Psoas muscle (tissue), 8 donors: ENCODE data around the gene ELAPOR1. TPM values are rescaled to one million over a fixed set of nuclear protein-coding genes. Genes with fewer than 3 reads are reported as not detected.

Experiments used
- ATAC-seq, 4 donors: fragments of 200-7000 bp; cut with Tn5 transposase; one replicate each; pipeline ENCODE4 v1.9.1; 2020; ENCODE audit warnings: moderate library complexity in 3 of 4, mild to moderate bottlenecking in 2 of 4
- DNase-seq, 2 donors: peaks; one replicate each; pipeline ENCODE4 v3.0.0-alpha.2; 2020
- H3K27ac ChIP-seq: fragments of 200-600 bp; one replicate; pipeline ENCODE4 v1.8.0; 2022
- H3K27me3 ChIP-seq, 3 donors: fragments of 200-600 bp in 1 of 3; one replicate each; pipeline versions ENCODE4 v1.6.1 to v1.8.0; 2013 to 2022; ENCODE audit warnings: low read length in 2 of 3, mild to moderate bottlenecking in 2 of 3, moderate library complexity in 1 of 3; ENCODE audit not compliant: insufficient read depth in 3 of 3
- H3K36me3 ChIP-seq, 2 donors: fragments of 200-600 bp in 1 of 2; one replicate each; pipeline versions ENCODE4 v1.6.1 to v1.8.0; 2013 to 2022; ENCODE audit warnings: low read depth in 1 of 2, mild to moderate bottlenecking in 1 of 2, moderate library complexity in 1 of 2; ENCODE audit not compliant: insufficient read depth in 1 of 2
- H3K4me1 ChIP-seq: fragments of 200-600 bp; one replicate; pipeline ENCODE4 v1.8.0; 2022
- H3K4me3 ChIP-seq: fragments of 200-600 bp; one replicate; pipeline ENCODE4 v1.8.0; 2022; ENCODE audit warnings: mild to moderate bottlenecking
- H3K9me3 ChIP-seq: fragments of 200-600 bp; one replicate; pipeline ENCODE4 v1.8.0; 2022
- WGBS, 3 donors: extraction: QIAGEN DNeasy Blood & Tissue Kit; methylation state at CpG; one replicate each; pipeline versions ENCODE4 v1.1.6 to v1.1.7; 2013; 5-methylcytosine and 5-hydroxymethylcytosine counted together
- intact Hi-C, 2 donors: fragments of 100-400 bp; cut with DNase I; formaldehyde crosslinking; loops; one replicate each; pipeline versions ENCODE4 v1.11.0 to v1.14.2; 2022
- polyA plus RNA-seq, 3 donors: library from polyadenylated mRNA; stranded (reverse); fragments of 200-250 nt; gene quantifications; one replicate each; pipeline ENCODE4 v1.2.3, GENCODE V29; 2013
- total RNA-seq, 4 donors: library from RNA; stranded (reverse); fragmentation: NEBNext Ultra II Directional in 2 of 4; extraction: Animal tissue kit (Norgen Biotek cat#: 25700) in 2 of 4; gene quantifications; one replicate each; pipeline versions ENCODE4 v1.2.1 to v1.2.4, GENCODE V29; 2021 to 2023
- TF ChIP-seq, protein P1 (sequence below): fragments of 200-600 bp; IDR thresholded peaks from one replicate; pipeline ENCODE4 v1.8.0; 2022; ENCODE audit warnings: antibody characterized with exemption
- donor health status: healthy with polysubstance abuse.
- donor health status: DM: no; HTN: no; CAD: no; lungs with moderate emphysema.
- donor health status: Bipolar disorder and iron deficiency.
- donor health status: healthy.
- donor health status: DM: yes; HTN: yes; CAD: no.
- donor health status: DM: no; HTN: no; CAD: no.
- donor health status: DM: no; HTN: no; CAD: no.
- donor health status: DM: yes; HTN: yes; CAD: no.

Gene ELAPOR1
- total and polyA plus RNA-seq, 7 donors: 0.03 to 0.46 (median 0.19) TPM; not detected in 1

DNA sequence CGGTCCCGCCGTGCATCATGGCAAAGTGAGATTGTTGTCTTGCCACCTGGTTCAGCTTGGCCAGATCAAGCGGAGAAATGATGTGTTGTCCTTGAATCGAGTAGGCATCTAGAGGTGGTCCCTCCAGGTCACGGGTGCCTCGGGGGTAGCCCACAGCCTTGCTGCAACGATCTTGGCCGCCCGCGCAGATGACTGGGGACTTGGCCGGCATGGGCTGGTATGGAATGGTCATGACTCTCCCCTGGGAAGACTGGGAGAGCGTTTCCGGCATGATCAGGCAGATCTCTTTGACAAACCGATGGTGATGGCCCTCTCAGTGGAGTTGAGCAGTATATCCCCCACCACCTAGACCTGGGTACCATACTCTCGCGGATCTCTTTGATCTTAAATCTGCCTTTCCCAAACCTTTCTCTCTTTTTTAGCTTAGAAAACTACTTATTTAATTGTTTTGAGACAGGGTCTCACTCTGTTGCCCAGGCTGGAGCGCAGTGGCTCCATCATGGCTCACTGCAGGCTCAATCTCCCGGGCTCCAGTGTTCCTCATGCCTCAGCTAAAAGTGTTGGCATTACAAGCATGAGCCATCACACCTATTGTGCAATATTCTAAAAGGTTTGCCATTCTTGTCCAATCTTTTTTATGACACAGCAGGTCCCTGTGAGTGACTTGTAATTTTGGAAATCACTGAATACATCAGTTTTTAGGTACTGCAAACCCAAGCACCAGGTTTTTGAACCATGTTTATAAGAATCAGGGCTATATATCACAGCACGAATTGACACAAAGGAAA, 9.4 kb upstream of the ELAPOR1 start:
- Histone ChIP-seq H3K27me3 (peaks cover 0 to 4% (median 0%) of the 10 kb centered on the region in 3 donors), H3K36me3 (no peaks in the 10 kb centered on the region), H3K9me3 (no peaks in the 10 kb centered on the region), H3K4me1 (no peaks in the 10 kb centered on the region), H3K4me3 (no peak overlapping the region), H3K27ac (no peak overlapping the region)
- intact Hi-C loops: loop anchor here (5.0 to 10.0 kb wide), 3 partner anchors 90 to 293 kb away; partner anchors contain the start of genes SARS1 (in 1 of the 2) and SORT1 (in 1 of the 2)
- DNase-seq: no peak
- 87 to 88% (median 87%) methylated on average over 20 of the region's 20 CpGs for WGBS, 3 donors
- ATAC-seq: no peak
- TF ChIP-seq, protein P1, sequence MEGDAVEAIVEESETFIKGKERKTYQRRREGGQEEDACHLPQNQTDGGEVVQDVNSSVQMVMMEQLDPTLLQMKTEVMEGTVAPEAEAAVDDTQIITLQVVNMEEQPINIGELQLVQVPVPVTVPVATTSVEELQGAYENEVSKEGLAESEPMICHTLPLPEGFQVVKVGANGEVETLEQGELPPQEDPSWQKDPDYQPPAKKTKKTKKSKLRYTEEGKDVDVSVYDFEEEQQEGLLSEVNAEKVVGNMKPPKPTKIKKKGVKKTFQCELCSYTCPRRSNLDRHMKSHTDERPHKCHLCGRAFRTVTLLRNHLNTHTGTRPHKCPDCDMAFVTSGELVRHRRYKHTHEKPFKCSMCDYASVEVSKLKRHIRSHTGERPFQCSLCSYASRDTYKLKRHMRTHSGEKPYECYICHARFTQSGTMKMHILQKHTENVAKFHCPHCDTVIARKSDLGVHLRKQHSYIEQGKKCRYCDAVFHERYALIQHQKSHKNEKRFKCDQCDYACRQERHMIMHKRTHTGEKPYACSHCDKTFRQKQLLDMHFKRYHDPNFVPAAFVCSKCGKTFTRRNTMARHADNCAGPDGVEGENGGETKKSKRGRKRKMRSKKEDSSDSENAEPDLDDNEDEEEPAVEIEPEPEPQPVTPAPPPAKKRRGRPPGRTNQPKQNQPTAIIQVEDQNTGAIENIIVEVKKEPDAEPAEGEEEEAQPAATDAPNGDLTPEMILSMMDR: no peak

DNA sequence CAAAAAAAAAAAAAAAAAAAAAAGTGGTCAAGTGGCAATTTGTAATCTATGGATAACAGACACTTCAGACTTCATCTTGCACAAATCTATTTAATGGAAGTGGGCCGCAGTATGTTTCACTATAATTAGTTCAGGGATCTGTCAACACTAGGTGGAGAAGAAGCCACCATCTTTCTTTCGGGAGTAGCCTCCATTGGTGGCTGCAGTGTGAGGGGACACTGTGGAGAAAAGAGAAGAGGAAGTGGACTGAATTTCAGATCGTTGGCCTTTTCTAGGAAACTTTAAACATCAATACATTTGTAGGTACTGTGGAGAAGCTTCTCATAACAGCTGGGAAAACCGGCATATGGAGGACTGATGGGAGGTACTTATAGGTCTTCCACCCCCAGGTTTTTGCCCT, 8.0 kb upstream of the ELAPOR1 start:
- H3K9me3 ChIP-seq: no peaks in the 10 kb centered on the region
- TF ChIP-seq, protein P1: no peak
- H3K4me1 ChIP-seq: no peaks in the 10 kb centered on the region
- DNase-seq (no peak), ATAC-seq (no peak)
- 79 to 83% (median 81%) methylated on average over 4 of the region's 4 CpGs for WGBS, 3 donors
- intact Hi-C loops: loop anchor here in 1 of 2 donors (10.0 kb wide), 1 partner anchor 89 kb away; no protein-coding TSS in a partner anchor
- no peaks in the 10 kb centered on the region for H3K36me3 ChIP-seq
- H3K27ac ChIP-seq: no peak overlapping the region
- H3K4me3 ChIP-seq: no peak overlapping the region
- H3K27me3 ChIP-seq: peaks cover 0 to 4% (median 0%) of the 10 kb centered on the region in 3 donors

DNA sequence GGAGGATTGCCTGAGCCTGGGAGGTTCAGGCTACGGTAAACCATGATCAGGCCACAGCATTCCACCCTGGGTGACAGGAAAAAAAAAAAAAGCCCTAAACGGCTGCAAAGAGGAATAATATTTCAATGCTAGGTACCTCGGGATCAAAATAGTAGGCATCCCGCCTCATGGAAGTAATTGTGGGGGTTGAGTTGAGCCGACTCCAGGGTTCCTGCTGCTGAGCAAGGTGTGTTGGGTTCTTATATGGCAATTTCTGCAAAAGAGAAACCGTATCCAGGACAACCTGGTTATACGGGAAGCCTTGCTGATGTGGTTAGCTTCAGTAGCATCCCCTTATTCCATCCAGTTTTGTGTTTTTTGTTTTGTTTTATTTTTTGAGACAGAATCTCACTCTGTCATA, 6.1 kb upstream of the ELAPOR1 start:
- Histone ChIP-seq H3K27ac (no peak overlapping the region), H3K9me3 (no peaks in the 10 kb centered on the region), H3K4me1 (peaks cover 7% of the 10 kb centered on the region), H3K27me3 (peaks cover 0 to 4% (median 0%) of the 10 kb centered on the region in 3 donors), H3K4me3 (no peak overlapping the region), H3K36me3 (no peaks in the 10 kb centered on the region)
- intact Hi-C loops: loop anchor here in 1 of 2 donors (10.0 kb wide), 1 partner anchor 87 kb away; no protein-coding TSS in a partner anchor
- TF ChIP-seq, protein P1: no peak
- WGBS, 3 donors: 74 to 82% (median 79%) methylated on average over 7 of the region's 7 CpGs
- DNase-seq (no peak), ATAC-seq (no peak)

DNA sequence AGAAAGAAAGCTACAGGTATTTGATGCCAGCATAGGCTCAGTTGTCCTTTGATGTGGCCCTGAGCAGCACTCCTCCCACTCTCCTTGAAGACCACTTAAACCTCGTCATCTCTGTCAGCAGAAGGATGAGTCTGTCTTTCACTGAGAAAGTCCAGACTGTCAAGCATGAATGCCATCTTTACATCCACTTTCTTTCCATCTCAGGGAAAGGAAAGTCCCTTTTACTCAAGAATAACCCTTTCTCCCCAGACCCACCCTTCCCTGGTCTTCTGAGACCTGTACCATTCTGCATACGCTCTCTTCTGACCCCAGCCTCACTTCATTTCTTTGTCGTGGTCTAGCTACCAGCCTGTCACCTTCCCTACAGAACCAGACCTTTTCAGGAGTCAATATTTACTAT, 4.0 kb upstream of the ELAPOR1 start:
- Histone ChIP-seq H3K27ac (no peak overlapping the region), H3K4me1 (peaks cover 10% of the 10 kb centered on the region), H3K36me3 (no peaks in the 10 kb centered on the region), H3K9me3 (no peaks in the 10 kb centered on the region), H3K27me3 (peaks cover 0 to 19% (median 0%) of the 10 kb centered on the region in 3 donors), H3K4me3 (no peak overlapping the region)
- intact Hi-C loops: loop anchor here (5.0 to 10.0 kb wide), 2 partner anchors 85 to 148 kb away; partner anchors contain the start of gene CLCC1 (in 1 of the 2)
- DNase-seq: no peak
- WGBS, 3 donors: 58 to 72% (median 72%) methylated on average over 3 of the region's 3 CpGs
- no peak for ATAC-seq
- TF ChIP-seq, protein P1: no peak
